Measurements from ENCODE around the gene NGDN.

Gene NGDN

GRCh38 chr14:23522643-23523198, 53.2 kb downstream of the NGDN start:
- no peak for DNase-seq (ENCODE audit: low spot score)

DNA sequence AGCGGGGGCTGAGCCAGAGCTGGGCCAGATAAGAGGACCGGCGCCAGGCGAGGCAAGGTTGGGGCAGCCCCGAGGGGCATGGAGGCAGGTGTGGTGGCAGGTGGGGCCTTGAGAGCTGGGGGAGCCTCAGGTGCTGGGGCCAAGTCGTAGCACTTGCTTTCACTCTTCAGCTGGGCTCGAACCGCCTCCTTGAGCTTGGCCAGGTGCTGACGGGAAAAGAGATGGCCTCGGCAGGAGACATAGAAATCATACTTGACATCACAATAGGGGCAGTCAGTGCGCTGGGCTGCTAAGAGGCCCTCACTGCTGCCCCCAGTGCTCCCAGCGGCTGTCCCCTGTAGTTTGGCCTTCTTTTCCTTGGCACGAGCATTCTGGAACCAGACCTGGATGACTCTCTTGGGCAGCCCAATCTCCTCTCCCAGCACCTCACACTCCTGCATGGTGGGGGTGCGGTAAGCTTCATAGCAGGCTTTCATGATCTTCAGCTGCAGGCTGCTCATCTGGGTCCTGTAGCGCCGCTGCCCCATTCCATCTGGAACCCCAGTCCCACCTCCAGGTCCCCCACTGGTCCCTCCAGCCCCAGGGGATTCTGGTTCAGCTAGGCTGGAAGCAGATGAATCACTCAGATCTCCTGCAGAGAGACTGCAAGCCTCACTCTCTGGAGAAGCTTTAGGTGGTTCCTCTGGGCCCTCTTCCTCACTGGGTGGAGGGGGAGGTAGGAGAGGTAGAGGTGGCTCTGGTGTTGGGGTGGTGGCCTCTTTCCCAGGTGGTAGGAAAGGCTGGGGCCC, 53.9 kb downstream of the NGDN start:
- DNase-seq (ENCODE audit: low spot score), result no peak

- no peak for DNase-seq (ENCODE audit: low spot score)
These were observed 55.5 kb downstream of the NGDN start for GRCh38 chr14:23524954-23525353.

GRCh38 chr14:23525611-23526010, 56.1 kb downstream of the NGDN start:
- no peak for DNase-seq (ENCODE audit: low spot score)

Data from D341Med (cell line).